NB4 (cell line): ENCODE measurements around the gene CD74.

Source experiments
- DNase-seq: peaks from one replicate; pipeline ENCODE4 v3.0.0; 2010; ENCODE audit warnings: low read depth
- H3K4me3 ChIP-seq: one replicate; pipeline ENCODE4 v1.5.1; 2011; ENCODE audit warnings: mild to moderate bottlenecking, low read depth, low read length, moderate library complexity
- CTCF ChIP-seq: IDR thresholded peaks from one replicate; pipeline ENCODE4 v1.5.1; 2012; ENCODE audit warnings: low read depth, low read length
- MAX ChIP-seq: IDR thresholded peaks from 2 replicates; pipeline ENCODE4 v1.6.1; 2011; ENCODE audit warnings: low read depth, low read length
- MYC ChIP-seq: IDR thresholded peaks from 2 replicates; pipeline ENCODE4 v1.6.1; 2011; ENCODE audit warnings: low read depth, low read length
- POLR2A ChIP-seq: IDR thresholded peaks from 2 replicates; pipeline ENCODE4 v1.6.1; 2011; ENCODE audit warnings: mild to moderate bottlenecking; ENCODE audit not compliant: insufficient read length; ENCODE audit errors: extremely low read depth

CD74 gene

GRCh38 chr5:150376799-150377771 lies 35.6 kb downstream of the CD74 start:
- no peak for TF ChIP-seq MYC
- no peak for TF ChIP-seq MAX
- no peak for TF ChIP-seq POLR2A
- TF ChIP-seq CTCF = no peak
- H3K4me3 ChIP-seq = no peak overlapping the region
- no peak for DNase-seq

DNA sequence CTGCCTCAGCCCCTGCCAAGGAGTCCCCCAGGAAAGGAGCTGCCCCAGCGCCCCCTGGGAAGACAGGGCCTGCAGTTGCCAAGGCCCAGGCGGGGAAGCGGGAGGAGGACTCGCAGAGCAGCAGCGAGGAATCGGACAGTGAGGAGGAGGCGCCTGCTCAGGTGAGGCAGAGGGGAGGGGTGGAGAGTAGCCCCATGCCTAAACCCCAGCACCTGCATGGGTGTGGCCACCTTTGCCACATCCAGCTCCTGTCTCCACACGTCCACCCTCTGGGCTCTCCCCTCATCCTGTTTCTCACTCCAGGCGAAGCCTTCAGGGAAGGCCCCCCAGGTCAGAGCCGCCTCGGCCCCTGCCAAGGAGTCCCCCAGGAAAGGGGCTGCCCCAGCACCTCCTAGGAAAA lies 38.1 kb downstream of the CD74 start:
- H3K4me3 ChIP-seq = no peak overlapping the region
- no peak for DNase-seq
- TF ChIP-seq POLR2A (no peak), CTCF (no peak), MYC (no peak), MAX (no peak)

DNA sequence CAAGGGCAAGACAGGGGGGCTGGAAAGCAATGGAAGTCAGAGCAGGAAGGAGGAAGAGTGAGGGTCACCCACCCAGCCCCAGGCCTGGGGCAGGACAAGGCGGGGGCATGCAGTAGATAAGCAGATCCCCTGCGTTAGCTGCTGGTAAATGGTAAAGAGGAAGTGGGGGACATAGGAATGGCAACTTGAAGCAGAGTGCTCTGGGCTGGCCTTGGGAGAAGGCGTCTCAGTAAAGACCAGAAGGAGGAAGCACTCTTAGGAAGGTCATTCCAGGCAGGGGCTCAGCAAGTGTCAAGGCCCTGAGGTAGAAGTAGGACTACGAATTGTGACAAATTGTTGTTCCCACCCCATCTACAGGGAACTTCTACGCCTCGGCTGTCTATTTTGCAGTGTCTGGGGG lies 40.1 kb downstream of the CD74 start:
- TF ChIP-seq MAX (no peak), POLR2A (no peak), CTCF (no peak)
- H3K4me3 ChIP-seq = no peak overlapping the region
- DNase-seq = peak; percentile 38

GRCh38 chr5:150368526-150368925 lies 44.2 kb downstream of the CD74 start:
- no peak for DNase-seq
- H3K4me3 ChIP-seq = no peak overlapping the region
- TF ChIP-seq CTCF (no peak), POLR2A (no peak), MYC (no peak), MAX (no peak)

GRCh38 chr5:150364004-150364403 lies 48.7 kb downstream of the CD74 start:
- H3K4me3 ChIP-seq = no peak overlapping the region
- no peak for DNase-seq
- TF ChIP-seq CTCF (no peak), POLR2A (no peak), MYC (no peak), MAX (no peak)
